Gastrocnemius medialis (tissue), 4 donors: ENCODE measurements around the gene FOSB. TPM values are rescaled to one million over a fixed set of nuclear protein-coding genes. Genes with fewer than 3 reads are reported as not detected.

Experiments used
- ATAC-seq, 2 donors: fragments of 150-250 bp; one replicate each; pipeline ENCODE4 v1.9.1; 2016
- DNase-seq, 2 donors: peaks; one replicate each; pipeline ENCODE4 v3.0.0-alpha.2; 2019
- H3K27ac ChIP-seq, 4 donors: fragments of 200-600 bp; sonication (generic); 1 replicate in 1 of 4; 2 replicates in 3 of 4; pipeline ENCODE4 v1.5.1; 2016 to 2018; ENCODE audit warnings: mild to moderate bottlenecking in 2 of 4, moderate library complexity in 1 of 4
- H3K27me3 ChIP-seq, 3 donors: fragments of 200-600 bp; sonication (generic) in 2 of 3; 1 replicate in 1 of 3; 2 replicates in 2 of 3; pipeline versions ENCODE4 v1.5.1 to v1.6.0; 2016 to 2019; ENCODE audit warnings: mild to moderate bottlenecking in 1 of 3, moderate library complexity in 1 of 3
- H3K36me3 ChIP-seq, 2 donors: fragments of 200-600 bp; sonication (generic) in 1 of 2; one replicate each; pipeline ENCODE4 v1.5.1; 2017 to 2018
- H3K4me1 ChIP-seq, 2 donors: fragments of 200-600 bp; sonication (generic) in 1 of 2; one replicate each; pipeline ENCODE4 v1.5.1; 2016 to 2017; ENCODE audit warnings: mild to moderate bottlenecking in 2 of 2
- H3K4me3 ChIP-seq, 4 donors: fragments of 200-600 bp; sonication (generic) in 3 of 4; 1 replicate in 1 of 4; 2 replicates in 3 of 4; pipeline ENCODE4 v1.5.1; 2016 to 2019; ENCODE audit warnings: mild to moderate bottlenecking in 2 of 4
- H3K9me3 ChIP-seq, 3 donors: fragments of 200-600 bp; sonication (generic) in 2 of 3; 1 replicate in 1 of 3; 2 replicates in 2 of 3; pipeline ENCODE4 v1.5.1; 2016 to 2019
- POLR2A ChIP-seq, 2 donors: fragments of 450-650 bp; IDR thresholded peaks; one replicate each; pipeline ENCODE4 v1.6.1; 2017; ENCODE audit warnings: antibody characterized with exemption in 2 of 2, mild to moderate bottlenecking in 2 of 2, moderate library complexity in 2 of 2
- in situ Hi-C, 4 donors: fragments of 200-750 bp; cut with MboI; loops; one replicate each; pipeline versions ENCODE4 v1.15.0 to v1.8.0; 2017; ENCODE audit warnings: low sequenced_read_pairs in 4 of 4
- intact Hi-C: fragments of 100-400 bp; cut with DNase I; formaldehyde crosslinking; loops from one replicate; pipeline ENCODE4 v1.15.1; 2023; ENCODE audit warnings: low total_unique reads
- total RNA-seq, 4 donors: library from RNA; depleted of rRNA; stranded (reverse); fragments of >200 nt; gene quantifications; one replicate each; pipeline versions ENCODE4 v1.1.0 to v1.2.3, GENCODE V29; 2016
- TF ChIP-seq, protein P1 (sequence below), 5 experiments: fragments of 450-650 bp in 3 of 5; fragments of 200-600 bp in 2 of 5; sonication (generic) in 2 of 5; IDR thresholded peaks in 4 of 5; conservative IDR thresholded peaks in 1 of 5; 1 replicate in 4 of 5; 2 replicates in 1 of 5; pipeline ENCODE4 v1.5.1; 2016 to 2019; ENCODE audit warnings: antibody characterized with exemption in 5 of 5, mild to moderate bottlenecking in 3 of 5, moderate library complexity in 3 of 5

Gene FOSB
- total RNA-seq, 4 donors from 2014 or later = 0.17 to 1.8 (median 1.6) TPM; not detected in 1

DNA sequence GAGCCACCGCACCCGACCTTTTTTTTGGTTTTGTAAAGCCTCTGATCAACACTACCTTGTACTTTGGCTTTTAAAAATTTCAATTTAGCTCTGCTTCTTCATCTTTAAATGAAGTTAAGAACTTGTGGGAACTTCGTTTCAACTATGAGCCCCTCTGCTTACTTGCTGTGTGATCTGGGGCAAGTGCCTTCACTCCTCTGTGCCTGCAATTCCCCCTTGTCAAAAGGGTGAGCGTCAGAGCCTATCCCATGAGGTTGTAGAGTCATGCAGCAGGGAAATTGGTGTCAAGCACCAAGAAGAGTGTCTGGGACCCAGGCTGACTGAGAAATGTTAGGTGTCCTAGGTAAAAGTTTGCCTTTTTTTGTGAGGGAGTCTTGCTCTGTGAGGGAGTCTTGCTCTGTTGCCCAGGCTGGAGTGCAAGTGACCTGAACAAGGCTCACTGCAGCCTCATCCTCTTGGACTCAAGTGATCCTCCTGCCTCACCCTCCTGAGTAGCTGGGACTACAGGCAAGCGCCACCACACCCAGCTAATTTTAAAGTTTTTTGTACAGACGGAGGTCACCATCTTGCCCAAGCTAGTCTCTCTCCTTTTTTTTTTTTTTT, 45.2 kb downstream of the FOSB start:
- TF ChIP-seq, protein P1, sequence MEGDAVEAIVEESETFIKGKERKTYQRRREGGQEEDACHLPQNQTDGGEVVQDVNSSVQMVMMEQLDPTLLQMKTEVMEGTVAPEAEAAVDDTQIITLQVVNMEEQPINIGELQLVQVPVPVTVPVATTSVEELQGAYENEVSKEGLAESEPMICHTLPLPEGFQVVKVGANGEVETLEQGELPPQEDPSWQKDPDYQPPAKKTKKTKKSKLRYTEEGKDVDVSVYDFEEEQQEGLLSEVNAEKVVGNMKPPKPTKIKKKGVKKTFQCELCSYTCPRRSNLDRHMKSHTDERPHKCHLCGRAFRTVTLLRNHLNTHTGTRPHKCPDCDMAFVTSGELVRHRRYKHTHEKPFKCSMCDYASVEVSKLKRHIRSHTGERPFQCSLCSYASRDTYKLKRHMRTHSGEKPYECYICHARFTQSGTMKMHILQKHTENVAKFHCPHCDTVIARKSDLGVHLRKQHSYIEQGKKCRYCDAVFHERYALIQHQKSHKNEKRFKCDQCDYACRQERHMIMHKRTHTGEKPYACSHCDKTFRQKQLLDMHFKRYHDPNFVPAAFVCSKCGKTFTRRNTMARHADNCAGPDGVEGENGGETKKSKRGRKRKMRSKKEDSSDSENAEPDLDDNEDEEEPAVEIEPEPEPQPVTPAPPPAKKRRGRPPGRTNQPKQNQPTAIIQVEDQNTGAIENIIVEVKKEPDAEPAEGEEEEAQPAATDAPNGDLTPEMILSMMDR (IDR thresholded peaks at IDR 0.05 in 4 of 5, conservative IDR thresholded peaks at IDR 0.05 in 1 of 5) = no peak
- TF ChIP-seq POLR2A (IDR thresholded peaks at IDR 0.05) = no peak
- Histone ChIP-seq H3K36me3 (peaks cover 0 to 5% of the 10 kb centered on the region in 2 donors), H3K27ac (peak overlapping the region in 2 of 4 donors; percentile 30 to 73), H3K9me3 (no peaks in the 10 kb centered on the region), H3K4me1 (peaks cover 17 to 50% of the 10 kb centered on the region in 2 donors), H3K27me3 (no peaks in the 10 kb centered on the region), H3K4me3 (no peak overlapping the region)
- DNase-seq = no peak
- in situ Hi-C loops (no loop called here), intact Hi-C loops (no loop called here)
- no peak for ATAC-seq

- H3K27me3 ChIP-seq = no peaks in the 10 kb centered on the region
- H3K4me3 ChIP-seq = no peak overlapping the region
- intact Hi-C loops = no loop called here
- H3K27ac ChIP-seq = peak overlapping the region; percentile 30 to 73 (median 66)
- DNase-seq = no peak
- no peak for TF ChIP-seq POLR2A (IDR thresholded peaks at IDR 0.05)
- TF ChIP-seq, protein P1 (IDR thresholded peaks at IDR 0.05 in 4 of 5, conservative IDR thresholded peaks at IDR 0.05 in 1 of 5) = no peak
- no peak for ATAC-seq
- H3K9me3 ChIP-seq = no peaks in the 10 kb centered on the region
- H3K36me3 ChIP-seq = peaks cover 0 to 13% of the 10 kb centered on the region in 2 donors
- H3K4me1 ChIP-seq = peaks cover 9 to 44% of the 10 kb centered on the region in 2 donors
- in situ Hi-C loops = no loop called here
Observed at GRCh38 chr19:45514376-45515051, 46.7 kb downstream of the FOSB start.

DNA sequence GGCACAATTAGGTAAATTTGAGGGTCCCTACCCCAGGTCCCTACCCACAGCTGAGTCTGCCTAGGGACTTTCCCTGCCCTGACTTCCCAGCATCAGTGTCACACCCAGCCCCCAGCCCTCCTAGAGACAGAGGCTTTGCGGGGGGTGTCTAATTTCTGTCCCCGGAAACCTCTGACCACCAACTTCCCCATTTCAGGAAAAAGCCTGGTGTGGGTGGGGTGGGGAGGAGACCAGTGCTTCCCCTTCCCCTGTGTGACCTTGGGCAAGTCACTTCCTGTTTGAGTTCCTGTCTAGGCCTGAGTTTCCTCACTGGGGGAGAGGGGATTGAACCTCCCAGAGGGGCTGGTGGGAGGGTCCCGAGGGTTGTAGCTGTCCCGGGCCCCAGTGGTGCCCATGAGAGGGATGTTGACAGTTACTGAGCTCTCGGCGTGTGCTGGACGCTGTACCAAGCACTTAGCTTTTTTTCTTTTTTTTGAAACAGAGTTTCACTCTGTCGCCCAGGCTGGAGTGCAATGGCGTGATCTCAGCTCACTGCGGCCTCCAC, 47.4 kb downstream of the FOSB start:
- H3K4me3 ChIP-seq = no peak overlapping the region
- TF ChIP-seq, protein P1 (IDR thresholded peaks at IDR 0.05 in 4 of 5, conservative IDR thresholded peaks at IDR 0.05 in 1 of 5) = no peak
- TF ChIP-seq POLR2A (IDR thresholded peaks at IDR 0.05) = no peak
- H3K27me3 ChIP-seq = no peaks in the 10 kb centered on the region
- in situ Hi-C loops = no loop called here
- H3K36me3 ChIP-seq = peaks cover 0 to 16% of the 10 kb centered on the region in 2 donors
- DNase-seq (peak in 1 of 2 donors; percentile 40), ATAC-seq (no peak)
- no peaks in the 10 kb centered on the region for H3K9me3 ChIP-seq
- H3K4me1 ChIP-seq = peaks cover 7 to 42% of the 10 kb centered on the region in 2 donors
- intact Hi-C loops = no loop called here
- H3K27ac ChIP-seq = peak overlapping the region; percentile 30 to 73 (median 66)

- Histone ChIP-seq H3K27ac (peak overlapping the region in 3 of 4 donors; percentile 30 to 73 (median 70)), H3K27me3 (no peaks in the 10 kb centered on the region), H3K36me3 (peaks cover 0 to 18% of the 10 kb centered on the region in 2 donors), H3K9me3 (no peaks in the 10 kb centered on the region), H3K4me3 (no peak overlapping the region), H3K4me1 (peaks cover 3 to 41% of the 10 kb centered on the region in 2 donors)
- ATAC-seq (no peak), DNase-seq (no peak)
- intact Hi-C loops (no loop called here), in situ Hi-C loops (no loop called here)
- TF ChIP-seq, protein P1 (IDR thresholded peaks at IDR 0.05 in 4 of 5, conservative IDR thresholded peaks at IDR 0.05 in 1 of 5) = no peak
- no peak for TF ChIP-seq POLR2A (IDR thresholded peaks at IDR 0.05)
Observed at GRCh38 chr19:45515807-45516401, 48.1 kb downstream of the FOSB start.
